Body of pancreas (tissue), 4 donors: Measurements from ENCODE around the gene PAM. TPM values are rescaled to one million over a fixed set of nuclear protein-coding genes. Genes with fewer than 3 reads are reported as not detected.

Experiments used
- ATAC-seq: fragments of 150-250 bp; one replicate; pipeline ENCODE4 v1.9.1; 2016
- DNase-seq, 4 donors: peaks; one replicate each; pipeline ENCODE4 v3.0.0-alpha.2; 2019
- H3K27ac ChIP-seq, 4 donors: fragments of 200-600 bp; sonication (generic); 1 replicate in 3 of 4; 2 replicates in 1 of 4; pipeline versions ENCODE4 v1.5.1 to v1.6.1; 2016 to 2019; ENCODE audit warnings: mild to moderate bottlenecking in 1 of 4, mixed read lengths in 1 of 4, moderate library complexity in 1 of 4
- H3K27me3 ChIP-seq, 2 donors: fragments of 200-600 bp; sonication (generic); one replicate each; pipeline ENCODE4 v1.6.0; 2016; ENCODE audit warnings: mild to moderate bottlenecking in 1 of 2
- H3K36me3 ChIP-seq, 2 donors: fragments of 200-600 bp; sonication (generic); replicated peaks in 1 of 2; 2 replicates each; pipeline ENCODE4 v1.5.1; 2016; ENCODE audit warnings: low read depth in 2 of 2; ENCODE audit not compliant: insufficient read depth in 1 of 2
- H3K4me1 ChIP-seq: fragments of 200-600 bp; sonication (generic); one replicate; pipeline ENCODE4 v1.6.0; 2016
- H3K4me3 ChIP-seq, 2 donors: fragments of 200-600 bp; sonication (generic); 1 replicate in 1 of 2; 2 replicates in 1 of 2; pipeline ENCODE4 v1.5.1; 2016 to 2019
- H3K9me3 ChIP-seq, 3 donors: fragments of 200-600 bp; sonication (generic); 1 replicate in 2 of 3; 2 replicates in 1 of 3; pipeline ENCODE4 v1.5.1; 2016
- CTCF ChIP-seq, 7 experiments: fragments of 450-650 bp in 4 of 7; fragments of 200-600 bp in 3 of 7; sonication (generic) in 3 of 7; IDR thresholded peaks; one replicate each; pipeline ENCODE4 v1.5.1; 2016 to 2019; ENCODE audit warnings: antibody characterized with exemption in 7 of 7
- POLR2A ChIP-seq, 3 donors: fragments of 450-650 bp; IDR thresholded peaks; one replicate each; pipeline ENCODE4 v1.6.1; 2016; ENCODE audit warnings: antibody characterized with exemption in 3 of 3, mild to moderate bottlenecking in 2 of 3
- WGBS, 2 donors: methylation state at CpG; one replicate each; pipeline ENCODE4 v1.1.5; 2017; 5-methylcytosine and 5-hydroxymethylcytosine counted together
- intact Hi-C: fragments of 100-400 bp; cut with DNase I; formaldehyde crosslinking; loops from one replicate; pipeline ENCODE4 v1.15.1; 2023
- total RNA-seq, 2 donors: library from RNA; depleted of rRNA; stranded (reverse); fragments of >200 nt; gene quantifications; one replicate each; pipeline ENCODE4 v1.1.0, GENCODE V29; 2016

PAM gene
- total RNA-seq, 2 donors from 2014 or later: 75.2 to 111 TPM

GRCh38 chr5:103003872-103004271 is 248.8 kb downstream of the PAM start:
- DNase-seq: no peak
- Histone ChIP-seq H3K9me3 (no peaks in the 10 kb centered on the region), H3K36me3 (no peaks in the 10 kb centered on the region), H3K4me3 (no peak overlapping the region), H3K4me1 (no peaks in the 10 kb centered on the region), H3K27ac (no peak overlapping the region), H3K27me3 (no peaks in the 10 kb centered on the region)
- ATAC-seq: no peak
- intact Hi-C loops: no loop called here
- TF ChIP-seq CTCF (IDR thresholded peaks at IDR 0.05): no peak
- no peak for TF ChIP-seq POLR2A (IDR thresholded peaks at IDR 0.05)
- 73 to 75% methylated on average over 4 of the region's 4 CpGs for WGBS, 2 donors

GRCh38 chr5:103005276-103005675 is 250.2 kb downstream of the PAM start:
- H3K27ac ChIP-seq: no peak overlapping the region
- no peaks in the 10 kb centered on the region for H3K27me3 ChIP-seq
- no peak overlapping the region for H3K4me3 ChIP-seq
- TF ChIP-seq CTCF (IDR thresholded peaks at IDR 0.05) (no peak), POLR2A (IDR thresholded peaks at IDR 0.05) (no peak)
- no peak for ATAC-seq
- no peaks in the 10 kb centered on the region for H3K9me3 ChIP-seq
- H3K4me1 ChIP-seq: no peaks in the 10 kb centered on the region
- intact Hi-C loops: no loop called here
- no peak for DNase-seq
- no peaks in the 10 kb centered on the region for H3K36me3 ChIP-seq

- no peak for ATAC-seq
- Histone ChIP-seq H3K9me3 (no peaks in the 10 kb centered on the region), H3K4me3 (no peak overlapping the region), H3K27me3 (no peaks in the 10 kb centered on the region), H3K27ac (no peak overlapping the region), H3K36me3 (no peaks in the 10 kb centered on the region), H3K4me1 (no peaks in the 10 kb centered on the region)
- 52 to 74% methylated on average over 1 of the region's 1 CpG for WGBS, 2 donors
- intact Hi-C loops: no loop called here
- DNase-seq: no peak
- TF ChIP-seq POLR2A (IDR thresholded peaks at IDR 0.05): no peak
- no peak for TF ChIP-seq CTCF (IDR thresholded peaks at IDR 0.05)
Observed at GRCh38 chr5:103006921-103007320, 251.8 kb downstream of the PAM start.

- no peak overlapping the region for H3K4me3 ChIP-seq
- H3K27ac ChIP-seq: no peak overlapping the region
- 63 to 67% methylated on average over 2 of the region's 2 CpGs for WGBS, 2 donors
- ATAC-seq (no peak), DNase-seq (no peak)
- intact Hi-C loops: no loop called here
- TF ChIP-seq POLR2A (IDR thresholded peaks at IDR 0.05): no peak
- TF ChIP-seq CTCF (IDR thresholded peaks at IDR 0.05): no peak
- H3K27me3 ChIP-seq: no peaks in the 10 kb centered on the region
- no peaks in the 10 kb centered on the region for H3K4me1 ChIP-seq
- no peaks in the 10 kb centered on the region for H3K36me3 ChIP-seq
- no peaks in the 10 kb centered on the region for H3K9me3 ChIP-seq
Observed at GRCh38 chr5:103010168-103010567, 255.1 kb downstream of the PAM start.

- intact Hi-C loops: no loop called here
- no peak overlapping the region for H3K4me3 ChIP-seq
- no peak overlapping the region for H3K27ac ChIP-seq
- no peaks in the 10 kb centered on the region for H3K27me3 ChIP-seq
- no peaks in the 10 kb centered on the region for H3K4me1 ChIP-seq
- 50% methylated on average over 1 of the region's 1 CpG for WGBS, 2 donors
- TF ChIP-seq CTCF (IDR thresholded peaks at IDR 0.05): no peak
- no peak for TF ChIP-seq POLR2A (IDR thresholded peaks at IDR 0.05)
- no peaks in the 10 kb centered on the region for H3K36me3 ChIP-seq
- no peak for ATAC-seq
- no peak for DNase-seq
- H3K9me3 ChIP-seq: no peaks in the 10 kb centered on the region
Observed at GRCh38 chr5:103013933-103014552, 258.9 kb downstream of the PAM start.
